ENCODE results near the gene HLA-B.

- TF ChIP-seq POLR2A (IDR thresholded peaks at IDR 0.05), result no peak
- TF ChIP-seq, protein P1, sequence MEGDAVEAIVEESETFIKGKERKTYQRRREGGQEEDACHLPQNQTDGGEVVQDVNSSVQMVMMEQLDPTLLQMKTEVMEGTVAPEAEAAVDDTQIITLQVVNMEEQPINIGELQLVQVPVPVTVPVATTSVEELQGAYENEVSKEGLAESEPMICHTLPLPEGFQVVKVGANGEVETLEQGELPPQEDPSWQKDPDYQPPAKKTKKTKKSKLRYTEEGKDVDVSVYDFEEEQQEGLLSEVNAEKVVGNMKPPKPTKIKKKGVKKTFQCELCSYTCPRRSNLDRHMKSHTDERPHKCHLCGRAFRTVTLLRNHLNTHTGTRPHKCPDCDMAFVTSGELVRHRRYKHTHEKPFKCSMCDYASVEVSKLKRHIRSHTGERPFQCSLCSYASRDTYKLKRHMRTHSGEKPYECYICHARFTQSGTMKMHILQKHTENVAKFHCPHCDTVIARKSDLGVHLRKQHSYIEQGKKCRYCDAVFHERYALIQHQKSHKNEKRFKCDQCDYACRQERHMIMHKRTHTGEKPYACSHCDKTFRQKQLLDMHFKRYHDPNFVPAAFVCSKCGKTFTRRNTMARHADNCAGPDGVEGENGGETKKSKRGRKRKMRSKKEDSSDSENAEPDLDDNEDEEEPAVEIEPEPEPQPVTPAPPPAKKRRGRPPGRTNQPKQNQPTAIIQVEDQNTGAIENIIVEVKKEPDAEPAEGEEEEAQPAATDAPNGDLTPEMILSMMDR (IDR thresholded peaks at IDR 0.05), result no peak
Observed at GRCh38 chr6:31362751-31363150, 5.8 kb upstream of the HLA-B start.

All from Peyer's patch (tissue), 4 donors.